HepG2 (cell line): ENCODE results near the gene RELL1. TPM values are rescaled to one million over a fixed set of nuclear protein-coding genes. Genes with fewer than 3 reads are reported as not detected.

Experiments
- CBX1 ChIP-seq: IDR thresholded peaks from one replicate; pipeline ENCODE4 v1.6.1; 2016; ENCODE audit warnings: antibody characterized with exemption, low read depth
- GPBP1L1 ChIP-seq: sonication (generic); formaldehyde crosslinking; IDR thresholded peaks from 2 replicates; pipeline ENCODE4 v1.5.0; 2020; ENCODE audit warnings: mild to moderate bottlenecking, missing genetic modification reagents
- MLXIP ChIP-seq: sonication (generic); formaldehyde crosslinking; IDR thresholded peaks from 2 replicates; pipeline ENCODE4 v1.9.0; 2021; ENCODE audit warnings: missing genetic modification reagents, borderline replicate concordance
- PRDM10 ChIP-seq: sonication (generic); formaldehyde crosslinking; IDR thresholded peaks from 2 replicates; pipeline ENCODE4 v1.4.0; 2020; ENCODE audit warnings: low read depth, missing genetic modification reagents
- ZNF138 ChIP-seq: sonication (generic); formaldehyde crosslinking; IDR thresholded peaks from 2 replicates; pipeline ENCODE4 v1.5.0; 2020; ENCODE audit warnings: mild to moderate bottlenecking, low read depth, missing genetic modification reagents
- ZNF432 ChIP-seq: sonication (generic); formaldehyde crosslinking; IDR thresholded peaks from 2 replicates; pipeline ENCODE4 v1.5.0; 2020; ENCODE audit warnings: missing genetic modification reagents, mild to moderate bottlenecking, borderline replicate concordance
- ZNF687 ChIP-seq: sonication (generic); formaldehyde crosslinking; IDR thresholded peaks from 2 replicates; pipeline ENCODE4 v1.5.1; 2020; ENCODE audit warnings: mild to moderate bottlenecking, missing genetic modification reagents, moderate library complexity
- polyA plus RNA-seq, 8 experiments: library from polyadenylated mRNA; depleted of rRNA in 3 of 8; stranded (reverse) in 7 of 8; unstranded in 1 of 8; fragments of >200 nt; fragmentation: Illumina TruSeq in 4 of 8; extraction: Trizol in 4 of 8; gene quantifications; 2 replicates each; pipeline versions ENCODE4 v1.2.1 to v1.2.3, GENCODE V29; 2011 to 2016; ENCODE audit warnings: low read depth in 4 of 8, missing spikeins in 1 of 8, mixed read lengths in 1 of 8; ENCODE audit not compliant: insufficient read depth in 1 of 8
- total RNA-seq, 5 experiments: library from RNA; depleted of rRNA; stranded (reverse); fragments of >200 nt; fragmentation: Illumina TruSeq; extraction: Trizol; gene quantifications; 2 replicates each; pipeline ENCODE4 v1.2.3, GENCODE V29; 2016; ENCODE audit warnings: low read depth in 1 of 5
- TF ChIP-seq, protein P1 (sequence below): IDR thresholded peaks from 2 replicates; pipeline ENCODE4 v1.6.1; 2016; ENCODE audit warnings: missing biosample characterization, missing genetic modification reagents, low read depth

The RELL1 gene
- total and polyA plus RNA-seq, 2 of the 13 experiments (the other 11 are each of a cell fraction or from before 2014, with no cell fraction given), result 8.4 to 58.4 TPM

DNA sequence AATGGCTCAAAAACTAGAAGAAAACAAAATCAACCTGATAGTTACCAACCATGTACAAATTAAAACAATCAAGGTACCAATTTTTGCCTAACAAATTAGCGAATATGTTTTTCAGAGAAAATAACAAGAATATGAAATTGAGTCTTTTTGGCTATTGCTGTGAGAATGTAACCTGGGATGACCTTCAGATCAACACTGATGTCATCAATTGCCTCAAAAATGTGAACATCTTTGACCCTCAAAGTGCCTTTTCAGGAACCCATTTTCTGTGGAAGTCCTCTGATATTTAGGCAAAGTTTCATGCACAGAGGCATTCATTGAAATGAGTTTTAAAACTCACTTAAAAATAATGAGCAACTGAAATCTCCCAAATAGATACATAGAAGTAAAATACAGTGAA, 6.1 kb downstream of the RELL1 start (continued):
- no peak for TF ChIP-seq MLXIP
- TF ChIP-seq PRDM10 (CRISPR knock-in tag), result no peak
- no peak for TF ChIP-seq ZNF432 (CRISPR knock-in tag)
- no peak for TF ChIP-seq ZNF687 (CRISPR knock-in tag)
- TF ChIP-seq GPBP1L1 (CRISPR knock-in tag), result no peak
- no peak for TF ChIP-seq CBX1
- TF ChIP-seq, protein P1, sequence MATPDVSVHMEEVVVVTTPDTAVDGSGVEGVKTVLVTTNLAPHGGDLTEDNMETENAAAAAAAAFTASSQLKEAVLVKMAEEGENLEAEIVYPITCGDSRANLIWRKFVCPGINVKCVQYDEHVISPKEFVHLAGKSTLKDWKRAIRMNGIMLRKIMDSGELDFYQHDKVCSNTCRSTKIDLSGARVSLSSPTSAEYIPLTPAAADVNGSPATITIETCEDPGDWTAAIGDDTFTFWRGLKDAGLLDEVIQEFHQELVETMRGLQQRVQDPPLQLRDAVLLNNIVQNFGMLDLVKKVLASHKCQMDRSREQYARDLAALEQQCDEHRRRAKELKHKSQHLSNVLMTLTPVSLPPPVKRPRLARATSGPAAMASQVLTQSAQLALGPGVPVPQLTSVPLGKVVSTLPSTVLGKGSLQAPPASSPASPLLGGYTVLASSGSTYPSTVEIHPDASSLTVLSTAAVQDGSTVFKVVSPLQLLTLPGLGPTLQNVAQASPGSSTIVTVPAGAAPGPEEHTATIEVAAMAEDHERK (CRISPR knock-in tag), result no peak
- TF ChIP-seq ZNF138 (CRISPR knock-in tag), result no peak
- TF ChIP-seq, all 625 proteins: peak for 0
